Astrocyte of the cerebellum (primary cell): Measurements from ENCODE around the gene ALDH1L2.

ENCODE experiments used
- DNase-seq: peaks from one replicate; pipeline ENCODE4 v3.0.0-alpha.2; 2011; ENCODE audit warnings: low read depth
- H3K4me3 ChIP-seq: 2 replicates; pipeline ENCODE4 v1.5.1; 2011; ENCODE audit warnings: mild to moderate bottlenecking, low read depth, low read length, moderate library complexity
- in situ Hi-C: cut with HindIII; loops from 2 replicates; pipeline ENCODE4 v1.10.0; 2017; ENCODE audit warnings: low sequenced_read_pairs
- TF ChIP-seq, protein P1 (sequence below): IDR thresholded peaks from 2 replicates; pipeline ENCODE4 v1.5.1; 2012; ENCODE audit warnings: low read length, low read depth, moderate library complexity, mild to moderate bottlenecking; ENCODE audit errors: missing control alignments

The ALDH1L2 gene

DNA sequence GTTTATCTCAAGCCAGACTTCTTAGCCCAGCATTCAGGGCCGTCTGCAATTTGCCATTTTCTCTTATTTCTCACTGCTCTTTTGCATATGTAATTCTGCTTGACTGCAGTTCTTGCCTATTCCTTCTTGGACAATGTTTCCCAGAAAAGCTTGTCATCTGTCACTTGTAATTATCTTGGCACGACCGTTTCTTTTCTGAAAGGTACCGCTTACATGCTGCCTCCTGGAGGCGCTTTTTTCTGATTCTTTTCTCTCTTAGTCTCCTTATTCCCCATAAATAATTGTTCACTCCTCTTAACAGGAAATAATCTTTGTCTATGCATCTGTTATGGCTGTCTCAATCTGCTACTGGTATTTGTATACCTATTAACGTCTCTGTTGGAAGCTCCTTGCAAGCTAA, 1.2 kb upstream of the ALDH1L2 start:
- in situ Hi-C loops = no loop called here
- no peak for DNase-seq
- no peak overlapping the region for H3K4me3 ChIP-seq
- TF ChIP-seq, protein P1, sequence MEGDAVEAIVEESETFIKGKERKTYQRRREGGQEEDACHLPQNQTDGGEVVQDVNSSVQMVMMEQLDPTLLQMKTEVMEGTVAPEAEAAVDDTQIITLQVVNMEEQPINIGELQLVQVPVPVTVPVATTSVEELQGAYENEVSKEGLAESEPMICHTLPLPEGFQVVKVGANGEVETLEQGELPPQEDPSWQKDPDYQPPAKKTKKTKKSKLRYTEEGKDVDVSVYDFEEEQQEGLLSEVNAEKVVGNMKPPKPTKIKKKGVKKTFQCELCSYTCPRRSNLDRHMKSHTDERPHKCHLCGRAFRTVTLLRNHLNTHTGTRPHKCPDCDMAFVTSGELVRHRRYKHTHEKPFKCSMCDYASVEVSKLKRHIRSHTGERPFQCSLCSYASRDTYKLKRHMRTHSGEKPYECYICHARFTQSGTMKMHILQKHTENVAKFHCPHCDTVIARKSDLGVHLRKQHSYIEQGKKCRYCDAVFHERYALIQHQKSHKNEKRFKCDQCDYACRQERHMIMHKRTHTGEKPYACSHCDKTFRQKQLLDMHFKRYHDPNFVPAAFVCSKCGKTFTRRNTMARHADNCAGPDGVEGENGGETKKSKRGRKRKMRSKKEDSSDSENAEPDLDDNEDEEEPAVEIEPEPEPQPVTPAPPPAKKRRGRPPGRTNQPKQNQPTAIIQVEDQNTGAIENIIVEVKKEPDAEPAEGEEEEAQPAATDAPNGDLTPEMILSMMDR = no peak

DNA sequence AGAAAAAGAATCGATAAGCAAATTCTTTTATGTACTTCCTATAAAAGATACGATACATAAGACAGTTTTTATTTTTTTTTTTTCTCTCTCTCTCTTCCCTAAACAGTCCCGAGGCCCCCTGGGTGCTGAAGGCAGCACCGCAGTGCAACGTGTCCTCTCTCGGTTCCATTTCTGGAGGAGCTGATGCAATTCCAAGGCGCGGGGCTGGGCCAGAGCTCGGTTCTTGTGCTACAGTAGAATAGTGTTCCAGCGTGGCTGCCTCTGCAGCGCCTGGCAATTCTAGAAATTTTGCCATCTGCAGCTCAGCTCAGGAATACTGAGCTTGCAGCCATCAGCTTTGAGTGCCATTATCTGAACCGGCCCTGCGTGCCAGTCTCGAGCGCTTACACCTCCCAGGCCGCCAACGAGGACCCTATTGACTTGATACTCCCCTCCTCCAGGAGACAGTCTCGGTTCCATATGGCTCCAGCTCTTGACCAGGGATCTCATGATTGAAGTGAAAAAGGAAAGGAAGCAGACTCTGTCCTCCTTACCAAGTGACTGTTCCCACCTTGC, 630 bp downstream of the ALDH1L2 start:
- in situ Hi-C loops = no loop called here
- no peak for DNase-seq
- peak overlapping the region; percentile 47 for H3K4me3 ChIP-seq
- TF ChIP-seq, protein P1 = peak; percentile 17

DNA sequence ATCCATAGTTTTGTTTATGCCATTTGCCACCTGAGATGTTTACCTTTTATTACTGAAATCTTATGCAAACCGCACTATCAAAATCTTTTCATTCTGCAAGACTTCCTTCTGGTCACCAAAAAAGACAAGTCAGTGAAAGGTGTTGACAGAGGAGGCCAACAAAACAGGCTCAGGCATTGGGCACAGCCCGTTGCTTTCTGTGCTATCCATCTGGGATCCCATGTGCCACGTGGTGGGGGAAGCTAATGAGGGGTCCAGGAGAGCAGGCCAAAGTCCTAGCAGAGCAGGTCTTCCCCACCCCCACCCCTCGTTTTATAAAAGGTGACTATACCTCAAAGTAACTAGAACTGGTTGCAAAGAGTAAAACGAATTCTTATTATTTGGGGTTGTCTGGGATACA, 1.2 kb downstream of the ALDH1L2 start:
- TF ChIP-seq, protein P1 = no peak
- no peak for DNase-seq

DNA sequence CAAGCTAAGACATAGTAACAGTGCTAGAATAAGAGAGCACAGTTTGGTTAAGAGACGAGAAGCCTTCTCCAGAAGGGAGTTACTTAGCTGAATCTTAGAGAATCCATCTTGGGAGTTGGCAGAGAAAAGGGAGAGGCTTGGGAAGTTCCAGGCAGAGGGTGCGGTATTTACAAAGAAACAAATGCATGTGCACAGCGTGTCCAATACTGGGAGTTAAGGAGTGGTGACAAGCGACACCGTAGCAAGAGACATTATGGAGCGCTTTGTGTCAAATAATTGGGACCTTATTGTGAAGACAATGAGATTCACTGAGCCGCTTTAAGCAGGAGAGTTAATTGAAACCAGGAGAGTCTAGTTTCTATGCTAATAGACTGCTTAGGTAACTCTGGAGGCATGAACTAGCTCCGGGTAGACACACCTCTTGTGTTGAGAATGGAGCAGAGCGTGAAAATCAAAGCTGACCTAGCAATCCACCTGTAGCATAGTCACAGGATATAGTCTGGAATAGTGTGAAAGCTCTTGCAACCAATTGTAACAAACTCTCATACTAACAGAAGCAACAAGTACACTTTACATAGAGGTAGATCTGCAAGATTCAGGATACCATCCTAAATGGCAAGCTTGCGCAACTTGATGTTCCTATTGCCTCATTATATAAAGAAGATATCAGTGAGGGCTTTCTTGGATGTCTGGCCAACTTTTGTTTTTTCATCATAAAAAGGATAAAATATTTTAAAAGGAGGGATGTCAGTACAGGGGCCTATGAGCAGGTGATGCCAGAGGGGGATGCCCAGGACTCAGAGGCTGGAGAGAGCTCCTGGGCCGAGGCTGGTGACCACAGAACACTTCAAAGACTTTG, 5.3 kb downstream of the ALDH1L2 start:
- TF ChIP-seq, protein P1 = no peak
- no peak overlapping the region for H3K4me3 ChIP-seq
- in situ Hi-C loops = no loop called here
- no peak for DNase-seq

More for the DNA sequence above, 1.2 kb downstream of the ALDH1L2 start:
- peak overlapping the region; percentile 47 for H3K4me3 ChIP-seq
- in situ Hi-C loops = no loop called here

DNA sequence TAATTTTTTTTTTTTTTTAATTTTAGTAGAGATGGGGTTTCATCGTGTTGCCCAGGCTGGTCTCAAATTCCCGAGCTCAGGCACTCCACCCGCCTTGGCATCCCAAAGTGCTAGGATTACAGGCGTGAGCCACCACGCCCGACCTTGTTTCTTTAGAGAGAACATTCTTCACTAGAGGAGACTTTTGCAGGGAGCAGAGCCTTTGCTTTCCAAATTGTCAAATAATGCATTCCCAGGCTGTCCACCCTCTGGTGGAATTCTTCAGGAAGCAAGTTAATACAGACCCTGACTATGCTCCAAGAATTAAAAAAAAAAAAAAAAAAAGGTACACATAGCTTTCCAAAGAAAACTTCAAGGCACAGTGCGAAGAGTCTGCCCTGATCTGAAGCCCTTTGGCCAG, 6.8 kb downstream of the ALDH1L2 start:
- DNase-seq = no peak
- in situ Hi-C loops = no loop called here
- H3K4me3 ChIP-seq = no peak overlapping the region
- TF ChIP-seq, protein P1 = no peak

DNA sequence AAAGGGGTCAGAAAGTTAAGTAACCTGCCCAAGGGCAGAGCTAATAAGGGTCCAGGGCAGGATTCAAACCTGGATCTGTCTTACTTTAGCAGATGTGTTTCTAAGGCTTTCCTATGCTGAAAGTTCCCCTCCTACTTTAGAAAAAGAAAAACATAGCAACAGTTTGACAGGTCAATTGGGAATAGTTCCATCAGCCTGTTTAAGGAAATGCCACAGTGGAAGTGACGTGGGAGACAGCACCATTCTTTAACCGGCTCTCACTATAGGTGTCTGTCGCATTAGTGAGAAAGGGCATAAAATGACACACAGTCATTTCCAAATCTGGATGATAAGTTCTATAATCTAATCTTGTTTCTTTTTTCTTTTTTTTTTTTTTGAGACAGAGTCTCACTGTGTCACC, 7.3 kb downstream of the ALDH1L2 start:
- TF ChIP-seq, protein P1 = no peak
- DNase-seq = no peak
- no peak overlapping the region for H3K4me3 ChIP-seq
- in situ Hi-C loops = no loop called here
